ENCODE results near the gene DSEL.

- TF ChIP-seq CTCF (IDR thresholded peaks at IDR 0.05) (no peak), POLR2A (IDR thresholded peaks at IDR 0.05) (no peak)
Observed at GRCh38 chr18:67484458-67484857, 32.1 kb downstream of the DSEL start.

Measured in testis (tissue), 2 donors.